GM04504 (cell line): ENCODE data around the gene RNF146.
"Not testable (repeated sequence)": the region's sequence is repeated elsewhere in the genome, so short reads cannot be mapped to it uniquely, and the experiment has no call there.

Experiments used
- DNase-seq: peaks from one replicate; pipeline ENCODE4 v3.0.0-alpha.2; 2012; ENCODE audit warnings: low read depth

The RNF146 gene, protein sequence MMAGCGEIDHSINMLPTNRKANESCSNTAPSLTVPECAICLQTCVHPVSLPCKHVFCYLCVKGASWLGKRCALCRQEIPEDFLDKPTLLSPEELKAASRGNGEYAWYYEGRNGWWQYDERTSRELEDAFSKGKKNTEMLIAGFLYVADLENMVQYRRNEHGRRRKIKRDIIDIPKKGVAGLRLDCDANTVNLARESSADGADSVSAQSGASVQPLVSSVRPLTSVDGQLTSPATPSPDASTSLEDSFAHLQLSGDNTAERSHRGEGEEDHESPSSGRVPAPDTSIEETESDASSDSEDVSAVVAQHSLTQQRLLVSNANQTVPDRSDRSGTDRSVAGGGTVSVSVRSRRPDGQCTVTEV

DNA sequence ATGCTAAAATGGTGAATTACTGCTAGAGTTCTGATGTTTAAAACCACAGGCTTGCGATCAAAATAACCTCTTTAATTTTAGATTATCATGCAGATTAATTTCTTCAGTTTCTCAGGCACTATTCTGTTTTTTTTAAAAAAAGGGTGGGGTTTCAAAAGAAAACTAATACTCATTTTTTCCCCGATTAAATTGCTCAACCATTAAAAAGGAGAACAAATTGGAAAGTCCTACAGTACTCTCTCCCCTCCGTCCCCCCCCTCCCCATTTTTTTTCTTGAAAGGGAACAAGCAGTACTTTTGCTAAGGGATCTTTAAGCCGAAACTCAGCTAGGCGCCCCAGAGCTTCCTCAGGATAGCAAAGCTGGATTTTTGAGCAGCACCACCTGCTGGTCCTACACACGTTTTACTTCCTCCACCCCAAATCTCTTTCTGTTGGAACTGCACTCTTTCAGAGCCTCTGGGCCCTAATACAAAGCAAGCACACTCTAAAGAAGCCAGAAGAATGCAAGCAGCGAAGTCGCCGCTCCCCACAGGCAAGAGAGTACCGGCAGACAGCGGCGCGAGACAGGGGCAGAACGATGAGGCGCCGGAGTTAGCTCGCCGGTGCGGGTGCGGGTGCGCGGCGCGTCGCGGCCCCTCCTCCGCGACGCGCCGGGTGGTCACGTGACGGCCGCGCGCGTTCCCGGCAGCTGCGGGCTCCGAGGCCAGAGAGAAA lies at the start of gene RNF146:
Gene RNF146 (plus strand): TSS at position 687 of the 714 bp plus-strand sequence. CDS start 13,475 bp downstream, outside the sequence.
- DNase-seq = peak; percentile 68

DNA sequence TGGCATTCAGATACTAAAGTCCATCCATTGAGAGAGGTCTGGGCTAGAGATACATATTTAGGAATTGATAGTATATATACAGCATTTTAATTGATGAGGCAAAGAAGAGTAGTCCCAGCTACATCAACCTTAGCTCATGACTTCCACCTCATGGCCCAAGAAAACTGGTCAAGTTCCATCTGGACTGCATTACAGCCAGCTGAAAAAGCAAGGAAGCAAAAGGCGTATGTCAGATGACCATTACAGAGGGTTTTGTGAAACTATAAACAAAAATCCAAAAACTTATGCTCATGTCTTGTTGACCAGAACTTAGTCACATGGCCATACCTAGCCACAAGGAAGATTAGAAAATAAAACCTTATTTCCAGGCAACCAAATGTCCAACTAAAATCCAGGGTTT lies 46.8 kb upstream of the RNF146 start:
- no peak for DNase-seq

DNA sequence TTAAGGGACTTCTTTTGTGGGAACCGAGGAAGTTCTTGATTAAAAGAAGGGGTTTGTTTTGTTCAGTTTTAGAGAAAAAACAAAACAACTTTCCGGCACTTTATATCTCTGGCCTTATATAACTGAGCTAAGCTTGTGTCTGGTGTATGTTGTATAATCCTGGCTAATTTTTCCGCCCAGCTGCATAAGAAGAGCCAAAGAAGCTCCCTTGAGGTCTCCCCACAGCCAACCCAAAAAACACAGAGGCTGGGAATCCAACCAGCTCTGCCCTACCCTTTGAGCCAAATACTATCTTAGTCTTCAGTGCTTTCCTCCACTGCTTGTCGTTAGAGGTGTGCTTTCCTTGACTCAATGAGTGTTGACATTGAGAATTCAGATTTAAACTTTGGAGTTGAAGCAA lies 45.5 kb upstream of the RNF146 start:
- DNase-seq = no peak

DNA sequence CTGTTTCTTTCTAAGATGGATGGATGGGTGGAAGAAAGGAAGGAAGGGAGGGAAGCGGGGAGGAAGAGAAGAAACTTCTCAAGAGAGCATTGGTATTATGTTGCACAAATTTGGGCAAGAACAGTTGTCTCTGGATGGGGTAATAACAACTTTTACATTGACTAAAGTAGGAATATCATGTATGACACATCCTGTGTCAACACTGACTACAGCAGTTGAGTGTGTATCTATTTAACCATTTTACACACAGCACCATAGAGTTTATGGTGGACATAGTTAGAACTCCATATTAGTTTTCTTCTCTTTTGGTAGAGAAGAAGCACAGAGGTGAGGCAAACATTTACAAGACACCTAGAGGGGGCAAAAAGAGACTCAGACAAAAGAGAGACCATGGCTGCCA lies 44.2 kb upstream of the RNF146 start:
- DNase-seq = no peak

DNA sequence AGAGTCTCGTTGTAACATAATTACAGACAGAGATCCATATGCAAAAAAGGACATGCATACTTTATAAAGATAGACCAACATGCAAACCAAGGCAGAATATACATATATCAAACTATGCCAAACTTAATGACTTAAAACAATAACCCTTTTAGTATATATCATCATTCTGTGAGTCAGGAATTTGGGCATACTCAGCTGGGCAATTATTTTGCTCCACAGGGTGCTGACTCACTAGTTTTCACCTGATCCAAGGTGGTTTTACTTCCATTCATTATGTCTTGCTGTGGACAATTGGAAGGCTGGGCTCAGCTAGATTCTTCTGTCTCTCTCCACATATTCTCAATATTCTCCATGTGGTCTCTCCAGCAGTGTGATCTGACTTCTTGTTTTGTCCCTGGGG lies 41.2 kb upstream of the RNF146 start:
- no peak for DNase-seq

DNA sequence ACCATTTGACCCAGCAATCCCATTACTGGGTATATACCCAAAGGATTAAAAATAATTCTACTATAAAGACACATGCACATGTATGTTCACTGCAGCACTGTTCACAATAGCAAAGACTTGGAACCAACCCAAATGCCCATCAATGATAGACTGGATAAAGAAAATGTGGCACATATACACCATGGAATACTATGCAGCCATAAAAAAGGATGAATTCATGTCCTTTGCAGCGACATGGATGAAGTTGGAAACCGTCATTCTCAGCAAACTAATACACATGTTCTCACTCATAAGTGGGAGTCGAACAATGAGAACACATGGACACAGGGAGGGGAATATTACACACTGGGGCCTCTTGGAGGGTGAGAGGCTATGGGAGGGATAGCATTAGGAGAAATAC lies 32.8 kb upstream of the RNF146 start:
- DNase-seq = not testable (repeated sequence)

DNA sequence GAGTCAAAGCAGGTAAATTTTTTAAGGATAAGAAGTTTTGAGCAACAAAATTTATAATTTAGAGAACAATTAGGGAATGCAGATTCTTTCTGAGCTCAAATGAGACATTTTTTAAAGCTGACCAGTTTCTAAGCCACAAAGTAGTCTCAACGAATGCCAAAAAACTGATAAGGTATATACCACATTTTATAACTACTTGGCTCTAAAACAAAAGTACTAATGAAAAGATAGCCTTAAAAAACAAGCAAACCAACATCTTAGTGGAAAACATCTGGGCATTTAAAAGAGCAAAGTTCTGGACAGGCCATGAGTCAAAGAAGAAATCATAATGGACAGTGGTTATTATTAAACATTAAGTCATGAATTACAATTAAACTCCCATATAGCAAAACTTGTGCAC lies 23.2 kb upstream of the RNF146 start:
- DNase-seq = no peak

DNA sequence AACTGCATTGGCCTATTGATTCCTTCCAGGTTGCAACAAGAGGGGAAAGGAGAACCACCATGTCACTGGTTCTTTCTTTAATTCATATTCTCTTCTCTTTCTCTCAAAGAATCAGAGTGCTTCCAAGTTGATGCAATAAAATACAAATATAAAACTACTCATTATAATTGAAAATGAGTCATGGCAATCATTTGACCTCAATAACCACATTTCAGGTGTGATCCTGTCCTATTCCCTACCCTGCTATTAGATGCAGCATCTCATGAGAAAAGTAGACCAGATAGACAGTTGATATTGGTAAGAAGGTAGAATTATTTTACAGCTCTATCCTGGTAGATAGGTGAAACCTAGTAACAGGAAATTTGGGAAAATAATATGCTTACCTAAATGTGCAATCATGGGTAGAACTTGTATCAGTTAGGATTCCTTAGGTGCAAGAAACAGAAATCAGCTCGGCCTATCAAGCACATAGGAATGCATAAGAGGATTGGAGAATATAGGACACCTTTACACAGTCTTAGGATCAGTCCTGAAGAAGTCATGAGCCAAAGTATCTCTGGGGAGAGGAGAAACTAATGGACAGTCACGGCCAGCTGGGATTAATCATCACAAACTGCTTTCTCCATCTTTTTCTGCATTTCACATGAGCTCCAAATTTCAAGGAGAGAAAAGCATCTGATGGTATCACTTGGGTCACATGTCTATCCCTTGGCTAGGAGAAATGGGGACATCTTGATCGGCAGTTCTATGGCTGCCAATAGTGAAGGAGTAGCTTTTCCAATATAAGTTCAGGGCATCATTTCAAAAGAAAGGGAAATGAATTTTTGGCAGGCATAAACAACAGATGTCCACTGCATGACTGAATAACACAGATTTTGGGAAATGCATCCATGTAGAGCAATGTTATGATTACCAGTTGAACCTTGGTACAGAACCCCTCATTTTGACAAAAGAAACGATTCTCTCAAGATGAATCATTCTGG lies 19.3 kb upstream of the RNF146 start:
- DNase-seq = no peak

DNA sequence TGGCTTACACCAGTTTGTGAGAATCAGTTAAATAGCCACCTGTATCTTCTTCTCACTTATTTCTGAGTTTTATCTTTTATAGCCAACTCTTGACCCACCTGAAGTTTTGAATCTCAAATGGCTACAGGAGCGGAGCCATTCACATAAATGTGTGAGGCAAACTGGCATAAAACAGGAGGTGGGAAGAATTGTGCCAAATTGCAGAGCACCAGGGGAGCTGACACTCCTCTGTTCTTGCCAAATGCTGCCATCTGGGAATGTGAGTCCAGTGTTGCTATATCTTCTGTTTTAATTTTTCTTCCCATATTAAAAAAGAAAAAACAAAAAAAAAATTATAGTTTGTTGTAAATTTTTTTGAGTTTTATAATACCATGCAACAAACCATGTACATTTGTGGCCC lies 17.0 kb upstream of the RNF146 start:
- DNase-seq = no peak

DNA sequence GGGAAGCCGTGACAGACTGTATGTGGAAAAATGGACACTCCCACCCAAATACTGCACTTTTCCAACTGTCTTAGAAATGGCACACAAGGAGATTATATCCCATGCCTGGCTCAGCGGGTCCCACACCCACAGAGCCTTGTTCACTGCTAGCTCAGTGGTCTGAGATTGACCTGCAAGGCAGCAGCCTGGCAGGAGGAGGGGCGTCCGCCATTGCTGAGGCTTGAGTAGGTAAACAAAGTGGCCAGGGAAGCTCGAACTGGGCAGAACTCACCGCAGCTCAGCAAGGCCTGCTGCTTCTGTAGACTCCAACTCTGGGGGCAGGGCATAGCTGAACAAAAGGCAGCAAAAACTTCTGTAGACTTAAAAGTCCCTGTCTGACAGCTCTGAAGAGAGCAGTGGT lies 11.4 kb upstream of the RNF146 start:
- no peak for DNase-seq

DNA sequence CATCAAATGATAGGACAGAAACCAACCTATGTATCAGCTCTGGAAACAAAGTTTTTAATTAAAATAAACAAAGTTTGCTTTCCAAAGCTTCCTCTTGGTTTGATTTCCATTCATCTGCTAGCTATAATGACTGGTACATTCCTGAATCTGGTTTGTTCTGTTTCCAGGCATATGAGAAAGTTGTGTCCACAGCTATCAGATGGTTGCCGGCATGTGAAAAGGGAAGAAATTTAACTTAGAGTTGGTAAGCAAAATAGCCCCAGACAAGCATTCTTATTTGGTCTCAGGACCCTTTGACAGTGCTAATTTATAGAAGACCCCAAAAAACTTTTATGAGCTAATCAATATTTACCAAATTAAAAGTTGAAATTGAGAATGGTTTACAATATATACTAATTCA lies 3.8 kb upstream of the RNF146 start:
- no peak for DNase-seq

DNA sequence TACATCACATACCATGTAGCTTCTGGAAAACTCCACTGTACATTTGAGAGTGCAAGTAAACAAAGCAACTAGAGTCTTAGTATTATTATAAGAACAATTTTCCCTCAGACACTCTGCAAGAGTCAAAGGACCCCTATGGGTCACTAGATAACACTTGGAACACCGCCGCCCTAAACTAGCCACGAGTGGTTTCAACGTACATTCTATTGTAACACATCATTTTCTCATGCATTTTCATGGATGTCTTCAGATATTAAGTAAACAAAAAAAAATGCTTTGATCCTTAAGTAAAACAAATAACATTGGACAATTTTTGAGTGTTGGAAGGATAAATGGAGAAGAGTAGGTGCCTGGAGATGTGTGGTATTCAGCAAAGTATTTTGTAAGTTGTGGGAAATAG lies 3.2 kb upstream of the RNF146 start:
- no peak for DNase-seq

DNA sequence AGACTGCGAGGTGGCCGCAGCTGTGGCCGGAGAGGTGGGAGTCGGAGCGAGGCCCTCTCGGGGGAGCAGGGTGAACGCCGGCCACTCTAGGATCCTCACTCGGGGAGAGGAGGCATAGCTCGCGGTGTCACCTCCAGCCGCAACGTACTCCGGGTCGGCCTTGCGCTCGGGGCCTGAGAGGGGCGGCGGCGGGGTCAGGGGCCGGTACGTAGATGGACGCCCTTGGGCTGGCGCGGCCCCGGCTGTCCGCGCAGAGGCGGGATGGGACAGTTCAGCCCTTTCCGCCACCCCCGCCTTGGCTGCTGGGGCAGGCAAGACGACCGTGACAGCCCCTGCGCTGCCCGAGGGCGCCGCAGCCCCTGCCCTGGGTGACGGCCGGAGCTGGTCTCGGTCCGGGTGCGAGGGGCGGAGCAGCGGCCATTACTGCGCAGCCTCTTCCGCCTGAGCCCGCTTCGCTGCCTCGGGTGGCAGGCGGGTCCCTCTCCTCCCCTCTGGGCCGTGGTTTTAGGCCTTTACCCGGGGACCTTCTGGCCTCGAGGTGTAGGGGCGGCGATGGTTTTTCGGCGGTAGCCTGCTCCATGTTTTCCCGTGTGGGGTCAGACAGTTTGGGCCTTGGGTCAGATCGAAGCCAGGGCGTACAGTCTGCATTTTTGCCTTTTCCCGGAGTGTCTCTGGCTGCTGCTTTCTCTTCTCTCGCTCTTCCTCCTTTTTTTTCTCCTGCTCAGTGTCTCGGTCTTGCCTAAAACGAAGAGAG lies 405 bp downstream of the RNF146 start:
- DNase-seq = peak; percentile 38

DNA sequence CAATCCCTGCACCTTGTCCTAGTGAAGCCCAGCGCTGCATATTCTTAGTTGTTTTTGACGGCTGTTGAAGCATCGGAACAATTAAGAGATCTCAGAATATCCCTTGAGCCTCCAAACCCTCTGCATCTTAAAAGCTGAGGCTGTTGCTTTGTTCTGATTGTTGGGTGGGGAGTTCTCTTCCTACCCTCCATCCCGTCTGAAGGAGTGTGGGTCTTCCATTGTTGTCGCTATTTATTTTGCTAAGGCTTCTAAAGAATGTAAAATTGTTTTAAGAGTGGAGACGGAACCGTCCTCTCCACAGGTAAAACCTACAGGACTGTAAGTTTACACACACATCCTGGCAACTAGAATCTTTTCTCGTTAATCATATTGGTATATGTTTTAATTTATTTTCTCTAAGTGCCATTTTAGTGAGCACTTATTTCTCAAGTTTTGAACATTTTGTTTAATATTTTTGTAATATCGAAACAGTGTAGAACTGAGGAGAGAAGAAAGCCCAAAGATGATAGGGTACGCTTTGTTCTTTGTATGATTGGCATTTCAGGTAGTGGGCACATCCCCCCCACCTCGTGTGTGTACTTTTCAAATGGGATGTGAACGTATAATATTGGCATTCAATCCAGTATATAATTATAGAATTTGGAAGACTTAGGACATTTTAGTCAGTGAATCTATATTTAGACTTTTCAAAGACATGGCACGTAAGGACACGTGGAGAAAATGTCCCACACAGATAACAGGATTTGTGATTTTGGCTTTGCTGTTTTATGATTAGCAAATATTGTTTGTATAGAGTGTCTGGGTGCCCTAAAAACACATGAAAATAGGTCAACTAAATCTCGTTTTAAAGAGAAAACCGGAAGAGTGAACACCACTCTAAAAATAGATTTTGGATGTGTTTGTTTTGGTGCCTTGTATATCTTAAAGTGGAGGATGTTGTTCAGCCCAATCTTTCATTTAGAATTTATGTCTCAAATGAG lies 1.3 kb downstream of the RNF146 start:
- DNase-seq = no peak

DNA sequence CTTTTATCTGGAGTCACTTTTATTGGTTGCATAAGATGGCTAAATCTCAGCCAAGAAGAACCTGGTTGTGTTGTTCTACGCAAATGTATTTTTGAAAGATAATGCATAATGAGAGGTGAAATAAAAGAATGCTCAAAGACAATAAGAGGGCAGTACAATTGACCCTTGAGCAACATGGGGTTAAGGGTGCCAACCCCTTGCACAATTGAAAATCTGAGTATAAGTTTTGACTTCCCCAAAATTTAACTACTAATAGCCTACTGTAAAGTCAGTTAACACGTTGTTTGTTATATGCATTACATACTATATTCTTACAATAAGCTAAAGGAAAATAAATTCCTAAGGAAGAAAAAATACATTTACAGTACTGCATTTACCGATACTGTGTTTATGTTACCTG lies 5.9 kb downstream of the RNF146 start:
- DNase-seq = no peak

DNA sequence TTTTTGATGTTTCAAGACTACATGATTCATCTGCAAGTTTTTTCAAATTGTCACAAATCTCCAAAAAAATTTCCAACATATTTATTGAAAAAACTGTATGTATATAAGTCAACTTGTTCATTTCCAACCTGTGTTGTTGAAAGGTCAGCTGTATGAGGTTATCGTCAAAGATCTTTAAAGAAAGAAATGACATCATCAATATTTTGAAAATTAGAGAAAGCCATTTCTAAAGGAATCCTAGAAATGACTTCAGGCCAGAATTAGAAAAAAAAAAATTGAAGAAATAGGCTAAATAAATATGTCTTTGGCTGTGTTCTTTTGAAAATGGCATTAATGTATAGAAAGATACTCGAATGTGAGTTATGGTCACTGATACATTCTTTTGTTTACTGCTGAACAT lies 6.8 kb downstream of the RNF146 start:
- no peak for DNase-seq

DNA sequence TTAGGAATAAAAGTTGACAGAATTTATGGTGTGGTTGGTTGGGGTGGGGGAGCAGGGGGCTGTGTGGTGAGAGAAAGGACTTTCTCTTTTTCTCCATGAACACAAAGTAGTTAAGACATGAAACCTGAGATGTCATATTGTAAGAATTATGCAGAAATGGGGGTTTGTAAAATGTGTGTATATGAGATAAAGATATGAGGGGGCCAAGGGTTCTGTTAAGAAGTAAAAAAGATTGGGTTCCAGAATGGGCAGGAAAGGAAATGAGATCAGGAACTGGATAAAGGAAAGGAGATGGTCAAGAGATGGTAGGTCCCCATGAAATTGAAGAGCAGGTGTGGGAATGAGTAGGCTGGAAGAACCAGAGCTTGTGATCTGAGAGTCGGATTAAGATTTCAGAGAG lies 9.7 kb downstream of the RNF146 start:
- no peak for DNase-seq

DNA sequence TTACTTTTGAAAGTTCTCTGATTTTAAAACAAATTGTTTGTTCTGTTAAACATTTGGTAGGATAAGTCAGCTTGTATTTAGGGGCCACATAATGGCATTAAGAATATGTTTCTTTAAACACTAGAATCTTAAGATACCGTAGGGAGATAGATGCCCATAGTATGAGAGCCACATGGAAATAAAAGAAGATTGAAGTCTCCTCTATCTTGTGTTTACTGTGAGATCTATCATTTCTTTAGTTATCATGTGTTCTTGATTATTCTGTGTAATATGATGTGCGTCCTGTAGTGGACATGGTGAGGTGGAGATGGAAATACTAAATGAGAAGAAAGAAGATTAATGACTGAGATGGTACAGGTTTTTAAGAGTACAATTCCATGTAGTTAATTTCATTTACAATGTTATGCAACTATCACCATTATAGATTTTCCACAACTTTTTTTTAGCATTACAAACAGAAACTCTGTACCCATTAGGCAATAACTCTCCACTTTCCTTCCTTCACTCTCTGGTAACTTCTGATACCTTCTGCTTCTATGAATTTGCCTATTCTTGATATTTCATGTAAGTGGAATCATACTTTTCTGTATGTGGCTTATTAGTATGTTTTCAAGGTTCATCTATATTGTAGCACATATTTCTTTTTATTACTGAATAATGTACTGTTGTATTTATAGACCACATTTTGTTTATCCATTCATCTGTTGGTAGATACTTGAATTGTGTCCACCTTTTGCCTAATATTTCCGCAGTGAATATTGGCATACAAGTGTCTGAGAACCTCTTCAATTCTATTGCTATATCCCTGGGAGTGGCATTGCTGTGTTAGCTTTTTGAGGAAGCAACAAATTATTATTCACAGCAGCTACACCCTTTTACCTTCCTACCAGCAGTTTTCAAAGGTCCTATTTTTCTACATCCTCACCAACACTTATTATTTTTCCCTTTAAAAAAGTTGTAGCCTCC lies 11.5 kb downstream of the RNF146 start:
- DNase-seq = no peak

DNA sequence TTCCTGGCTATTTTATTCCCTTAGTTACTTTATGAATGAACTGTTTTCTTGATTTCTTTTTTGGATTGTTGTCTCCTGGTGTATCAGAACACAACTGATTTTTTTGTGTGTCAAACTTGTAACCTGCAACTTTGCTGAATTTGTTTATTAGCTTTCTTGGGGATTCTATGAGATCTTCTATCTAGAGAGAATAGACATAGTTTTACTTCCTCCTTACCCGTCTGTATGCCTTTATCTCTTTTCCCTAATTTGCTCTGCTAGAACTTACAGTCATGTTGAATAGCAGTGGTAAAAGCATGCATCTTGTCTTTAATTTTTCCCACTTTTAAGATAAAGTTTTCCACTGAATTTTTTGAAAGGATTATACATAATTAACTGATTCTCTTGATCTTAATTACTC lies 13.2 kb downstream of the RNF146 start:
- DNase-seq = no peak
